ENCODE results near the gene BSPRY.
A peak's percentile ranks its signal among the peaks of the same experiment; 100 is the strongest.
"Not testable (repeated sequence)": the region's sequence is repeated elsewhere in the genome, so short reads cannot be mapped to it uniquely, and the experiment has no call there.

BSPRY gene

GRCh38 chr9:113341712-113342410 is 7.5 kb upstream of the BSPRY start:
- DNase-seq: peak in 1 of 3 experiments; percentile 19

DNA sequence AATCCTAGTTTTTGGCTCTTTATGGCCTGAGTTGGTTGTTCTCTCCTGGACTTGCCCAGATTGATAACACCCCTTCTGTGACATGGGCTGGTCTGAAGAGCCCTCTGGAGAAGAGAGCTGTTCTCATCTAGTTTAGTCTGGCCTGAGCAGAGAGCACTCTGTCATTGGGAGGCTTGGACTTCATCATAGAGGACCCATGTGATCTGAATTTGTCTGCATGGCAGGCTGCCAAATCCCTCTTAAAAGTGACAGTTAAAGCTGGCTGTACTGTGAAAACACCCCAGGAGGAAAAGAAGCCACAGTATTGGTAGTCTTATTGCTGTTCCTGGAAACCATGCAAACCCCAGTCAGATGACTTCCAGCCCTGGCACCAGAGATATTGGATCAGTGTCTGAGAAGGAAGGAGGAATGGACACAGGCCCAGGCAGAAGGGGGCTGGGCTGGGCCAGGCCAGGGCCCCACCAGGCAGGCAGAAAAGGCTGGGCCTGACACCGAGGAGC is 5.6 kb upstream of the BSPRY start:
- DNase-seq: peak; percentile 52 to 92 (median 86)

GRCh38 chr9:113345190-113345589 is 4.2 kb upstream of the BSPRY start:
- no peak for DNase-seq

- DNase-seq: no peak
Observed at GRCh38 chr9:113345671-113346070, 3.7 kb upstream of the BSPRY start.

GRCh38 chr9:113348437-113348836 is 904 bp upstream of the BSPRY start:
- DNase-seq: no peak

- no peak for DNase-seq
Observed at GRCh38 chr9:113349066-113349444, 286 bp upstream of the BSPRY start.

DNA sequence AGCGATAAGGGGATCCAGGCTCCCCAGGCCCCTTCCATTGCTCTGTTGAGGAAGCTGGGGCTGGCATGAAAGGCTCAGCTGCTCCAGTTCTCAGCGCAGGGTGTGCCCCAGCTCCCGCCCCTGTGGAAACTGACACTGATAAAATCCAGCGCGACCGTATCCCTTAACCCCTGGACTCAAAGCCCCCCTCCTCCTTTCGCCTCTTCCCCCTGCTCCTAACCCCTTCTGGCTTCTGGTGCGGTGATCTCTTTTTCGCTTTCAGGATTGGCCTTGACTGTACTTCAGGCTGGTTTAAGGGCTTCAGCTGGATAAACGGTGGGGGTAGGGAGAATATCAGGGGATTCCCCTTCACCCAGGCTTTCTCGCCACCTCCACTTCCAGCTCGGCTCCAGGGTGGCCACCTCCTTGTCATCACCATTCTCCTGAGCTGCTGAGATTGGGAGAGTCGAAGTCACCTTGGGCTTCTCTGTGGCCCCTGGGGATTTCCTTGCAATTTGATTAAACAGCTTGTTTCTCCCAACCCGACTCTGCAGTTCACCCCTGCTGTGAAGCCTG is 843 bp downstream of the BSPRY start:
- DNase-seq: peak in 2 of 3 experiments; percentile 58 to 67

DNA sequence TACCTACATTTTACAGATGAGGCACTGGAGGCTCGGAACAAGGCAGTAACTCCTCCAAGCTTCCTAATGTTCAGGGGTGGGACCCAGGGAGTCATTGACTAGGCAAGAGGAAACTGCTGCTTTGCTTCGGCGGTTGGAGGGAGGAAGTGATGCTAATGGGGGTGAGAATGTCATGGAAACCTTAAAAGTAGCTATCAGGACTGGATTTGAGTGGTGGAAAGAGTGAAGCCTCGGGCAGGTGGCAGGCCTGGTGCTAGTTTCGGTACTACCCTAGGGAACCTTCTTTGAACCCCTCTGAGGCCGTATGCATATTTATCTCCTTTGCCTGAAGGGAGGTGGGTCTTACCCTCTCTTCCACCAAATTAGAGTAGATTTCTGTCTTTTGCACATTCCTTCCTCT is 1.6 kb downstream of the BSPRY start:
- DNase-seq: peak in 1 of 3 experiments; percentile 40

DNA sequence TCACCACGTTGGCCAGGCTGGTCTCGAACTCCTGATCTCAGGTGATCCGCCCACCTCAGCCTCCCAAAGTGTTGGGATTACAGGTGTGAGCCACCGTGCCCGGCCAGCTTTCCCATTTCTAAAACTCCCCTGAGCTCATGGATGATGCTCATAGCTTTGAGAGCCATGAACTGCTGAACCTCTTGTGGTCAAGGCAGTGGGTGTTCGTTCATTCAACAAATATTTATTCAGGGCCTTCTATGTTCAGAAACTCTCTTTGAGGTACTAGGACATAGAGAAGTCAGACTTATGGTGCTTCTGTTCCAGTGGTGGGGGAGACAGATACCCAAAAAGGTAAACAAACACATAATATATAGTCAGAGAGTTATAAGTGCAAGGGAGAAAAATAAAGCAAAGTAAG is 2.7 kb downstream of the BSPRY start:
- DNase-seq: no peak

GRCh38 chr9:113352411-113352810 is 3.1 kb downstream of the BSPRY start:
- no peak for DNase-seq

DNA sequence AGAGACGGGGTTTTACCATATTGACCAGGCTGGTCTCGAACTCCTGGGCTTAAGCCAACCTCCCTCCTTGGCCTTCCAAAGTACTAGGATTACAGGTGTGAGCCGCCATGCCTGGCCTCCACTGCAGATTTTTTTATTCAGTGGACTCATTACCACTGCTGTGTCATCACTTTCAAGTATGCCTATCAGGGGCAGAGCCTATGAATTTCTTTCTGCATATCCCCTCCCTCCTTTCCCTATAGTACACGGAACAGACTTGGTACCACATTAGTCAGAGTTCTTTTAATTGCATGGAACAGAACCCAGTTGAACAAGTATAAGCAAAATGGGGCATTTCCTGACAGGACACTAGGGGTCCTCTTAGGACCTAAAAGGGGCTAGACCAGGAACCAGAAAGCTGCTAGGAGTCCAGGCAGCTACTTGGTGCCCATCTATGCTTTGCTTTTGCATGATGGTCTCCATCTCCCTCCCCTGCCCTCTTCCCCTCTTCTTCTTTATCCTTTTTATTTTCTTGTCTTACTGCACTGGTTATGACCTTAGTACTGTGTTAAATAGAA is 5.8 kb downstream of the BSPRY start:
- no peak for DNase-seq

DNA sequence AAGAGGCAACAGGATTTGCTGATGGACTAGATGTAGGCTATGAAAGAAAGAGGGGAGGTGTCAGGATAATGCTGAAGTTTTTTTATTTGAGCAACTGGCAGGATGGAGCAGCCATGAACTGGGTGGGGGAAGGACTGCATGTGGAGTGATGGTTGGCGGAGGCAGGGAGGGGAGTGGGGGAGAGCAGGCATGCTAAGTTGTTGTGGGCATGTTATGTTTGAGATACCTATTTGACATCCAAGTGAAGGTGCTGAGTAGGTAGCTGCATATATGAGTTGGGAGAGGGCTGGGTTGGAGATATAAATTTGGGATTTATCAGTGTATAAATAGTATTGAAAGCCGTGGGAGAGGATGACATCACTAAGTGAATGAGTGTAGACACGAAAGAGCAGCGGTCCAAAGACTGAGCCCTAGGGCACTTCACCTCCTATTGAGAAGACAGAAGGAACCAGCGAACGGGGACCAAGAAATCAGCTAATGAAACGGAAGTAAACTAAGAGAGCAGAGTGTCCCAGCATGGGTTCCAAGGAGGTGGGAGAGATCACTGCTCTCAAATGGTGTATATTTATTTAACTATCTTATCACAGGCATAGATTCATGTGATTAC is 7.4 kb downstream of the BSPRY start:
- DNase-seq: no peak

- no peak for DNase-seq
Observed at GRCh38 chr9:113359385-113359784, 10.0 kb downstream of the BSPRY start.

GRCh38 chr9:113360242-113360842 is 11.0 kb downstream of the BSPRY start:
- no peak for DNase-seq

GRCh38 chr9:113361304-113362018 is 12.1 kb downstream of the BSPRY start:
- DNase-seq: peak in 1 of 3 experiments; percentile 32

- DNase-seq: no peak
Observed at GRCh38 chr9:113363336-113363735, 14.0 kb downstream of the BSPRY start.

DNA sequence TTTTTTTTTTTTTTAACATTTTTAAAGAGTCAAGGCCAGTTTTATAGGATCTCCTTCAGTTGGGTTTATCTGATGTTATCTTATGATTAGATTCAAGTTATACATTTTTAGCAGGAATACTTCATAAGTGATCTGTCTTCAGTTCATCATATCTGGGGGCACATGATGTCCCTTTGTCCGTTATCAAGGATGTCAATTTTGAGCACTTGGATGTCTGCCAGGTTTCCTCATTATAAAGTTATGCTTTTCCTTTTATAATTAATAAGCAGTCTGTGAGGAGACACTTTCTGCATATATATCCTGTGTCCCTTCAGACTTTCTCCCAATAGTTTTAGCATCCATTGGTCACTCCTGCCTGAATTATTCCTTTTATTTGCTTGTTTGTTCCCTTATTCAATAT is 15.6 kb downstream of the BSPRY start:
- peak in 1 of 3 experiments; percentile 19 for DNase-seq

GRCh38 chr9:113365652-113366051 is 16.3 kb downstream of the BSPRY start:
- not testable (repeated sequence) for DNase-seq

GRCh38 chr9:113368348-113368981 is 19.1 kb downstream of the BSPRY start:
- no peak for DNase-seq

- DNase-seq: no peak
Observed at GRCh38 chr9:113368982-113369854, 19.9 kb downstream of the BSPRY start.

DNA sequence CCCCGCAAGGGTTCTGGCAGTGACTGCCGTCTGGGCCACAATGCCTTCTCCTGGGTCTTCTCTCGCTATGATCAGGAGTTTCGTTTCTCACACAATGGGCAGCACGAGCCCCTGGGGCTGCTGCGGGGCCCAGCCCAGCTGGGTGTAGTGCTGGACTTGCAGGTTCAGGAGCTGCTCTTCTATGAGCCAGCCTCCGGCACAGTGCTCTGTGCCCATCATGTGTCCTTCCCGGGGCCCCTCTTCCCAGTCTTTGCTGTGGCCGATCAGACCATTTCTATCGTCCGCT is 20.5 kb downstream of the BSPRY start:
- DNase-seq: no peak
